HG02588 (cell line): ENCODE data around the gene DYRK1B.
A peak's percentile ranks its signal among the peaks of the same experiment; 100 is the strongest.

ENCODE experiments used
- ATAC-seq: cut with Tn5 transposase; IDR thresholded peaks from one replicate; pipeline ENCODE4 v1.9.1; 2021; ENCODE audit warnings: mild to moderate bottlenecking, moderate library complexity; ENCODE audit not compliant: unreplicated experiment

Gene DYRK1B

DNA sequence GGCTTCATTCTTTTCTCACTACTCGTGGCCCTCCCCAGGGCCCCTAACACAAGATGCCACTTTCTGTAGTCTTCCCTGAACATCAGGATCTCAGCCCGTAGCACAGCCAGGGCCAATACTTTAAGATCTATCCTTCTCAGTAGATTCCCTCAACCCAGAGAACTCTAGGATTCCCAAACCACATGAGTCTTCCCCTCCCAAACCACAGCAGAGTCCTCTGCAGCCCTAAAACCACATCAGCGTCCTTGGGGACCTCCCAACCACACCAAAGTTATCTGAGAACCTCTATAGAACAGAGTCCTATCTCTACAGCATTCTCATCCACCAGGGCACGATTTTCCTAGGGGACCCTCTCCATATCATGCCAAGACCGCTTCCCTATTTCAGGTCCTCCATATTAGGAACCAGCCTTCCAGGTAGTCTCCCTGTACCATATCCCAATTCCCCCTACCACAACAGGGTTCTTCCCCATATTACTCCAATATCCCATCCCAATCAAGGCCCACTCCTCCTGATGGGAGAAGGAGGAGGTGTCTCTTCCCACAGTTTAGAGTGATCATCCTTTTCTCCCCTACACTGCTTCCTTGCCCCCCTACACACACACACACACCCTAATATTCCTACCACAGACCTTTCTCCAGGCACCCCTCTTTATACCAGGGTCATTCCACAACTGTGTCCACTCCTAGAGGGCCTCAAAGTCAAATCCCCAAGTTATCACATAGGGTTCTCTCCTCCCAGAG is 1.4 kb downstream of the DYRK1B start:
- no peak for ATAC-seq

- ATAC-seq, result no peak
Observed at GRCh38 chr19:39831679-39832078, 2.3 kb downstream of the DYRK1B start.

DNA sequence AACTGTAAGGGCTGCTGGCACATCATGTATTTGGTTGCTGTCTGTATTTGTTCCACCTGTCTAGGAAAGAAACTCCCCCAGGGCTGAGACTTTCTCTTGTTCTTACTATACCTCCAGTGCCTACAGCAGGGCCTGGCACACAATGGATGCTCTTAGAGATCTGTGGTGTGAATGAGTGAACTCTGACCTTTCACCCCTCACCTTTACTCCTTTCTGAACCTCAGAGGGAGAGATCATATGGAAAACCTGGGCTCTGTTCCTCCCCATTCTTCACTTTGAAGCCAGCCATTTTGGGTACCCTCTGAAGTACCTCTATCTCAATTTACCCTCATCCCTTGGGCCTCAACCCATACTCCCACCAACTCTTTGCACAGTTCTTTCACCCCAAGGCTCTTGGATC is 3.1 kb downstream of the DYRK1B start:
- ATAC-seq, result no peak

DNA sequence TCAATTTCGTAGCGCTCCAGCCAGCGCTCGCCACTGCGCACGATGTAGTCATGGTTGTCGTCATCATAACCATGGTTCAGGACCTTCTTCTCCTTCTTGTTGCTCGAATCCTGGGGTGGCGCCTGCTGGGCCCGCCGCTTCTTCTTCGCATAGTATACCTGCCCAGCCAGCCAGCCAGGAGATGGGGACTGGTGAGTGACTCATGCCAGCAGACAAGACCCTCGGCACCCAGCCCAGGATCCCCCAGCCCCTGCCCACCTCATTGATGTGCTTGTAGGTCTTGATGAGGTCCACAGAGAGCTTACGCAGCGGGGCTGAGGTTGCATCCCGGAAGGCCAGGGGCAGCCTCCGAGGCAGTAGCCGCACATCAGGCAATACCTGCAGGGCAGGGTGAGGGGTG is 3.6 kb downstream of the DYRK1B start:
- ATAC-seq, result no peak

GRCh38 chr19:39829702-39830275 is 4.2 kb downstream of the DYRK1B start:
- ATAC-seq, result no peak

DNA sequence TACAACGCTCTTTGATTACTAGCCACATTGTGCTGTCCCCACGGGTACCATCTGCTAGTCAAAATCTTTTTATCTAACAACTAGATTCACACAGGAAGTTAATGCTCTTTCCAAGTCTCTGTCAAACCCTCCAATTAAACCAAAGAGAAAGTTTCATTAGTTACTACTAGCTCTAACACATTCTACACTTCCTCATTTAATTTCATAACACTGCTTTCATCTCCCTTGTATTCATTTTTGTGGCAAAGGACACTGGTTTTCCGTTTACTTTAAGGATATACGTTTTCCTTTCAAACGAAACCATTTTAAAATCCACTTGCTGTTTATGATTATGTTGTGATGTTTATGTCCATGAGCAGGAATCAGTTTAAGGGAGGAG is 5.3 kb downstream of the DYRK1B start:
- no peak for ATAC-seq

- ATAC-seq, result no peak
Observed at GRCh38 chr19:39828015-39828653, 5.8 kb downstream of the DYRK1B start.

GRCh38 chr19:39827216-39827615 is 6.7 kb downstream of the DYRK1B start:
- no peak for ATAC-seq

GRCh38 chr19:39826311-39826945 is 7.5 kb downstream of the DYRK1B start:
- ATAC-seq, result no peak

GRCh38 chr19:39825531-39826076 is 8.4 kb downstream of the DYRK1B start:
- no peak for ATAC-seq

- no peak for ATAC-seq
Observed at GRCh38 chr19:39825093-39825463, 8.9 kb downstream of the DYRK1B start.

- ATAC-seq, result peak; percentile 81
Observed at GRCh38 chr19:39824143-39825092, 9.5 kb downstream of the DYRK1B start.

DNA sequence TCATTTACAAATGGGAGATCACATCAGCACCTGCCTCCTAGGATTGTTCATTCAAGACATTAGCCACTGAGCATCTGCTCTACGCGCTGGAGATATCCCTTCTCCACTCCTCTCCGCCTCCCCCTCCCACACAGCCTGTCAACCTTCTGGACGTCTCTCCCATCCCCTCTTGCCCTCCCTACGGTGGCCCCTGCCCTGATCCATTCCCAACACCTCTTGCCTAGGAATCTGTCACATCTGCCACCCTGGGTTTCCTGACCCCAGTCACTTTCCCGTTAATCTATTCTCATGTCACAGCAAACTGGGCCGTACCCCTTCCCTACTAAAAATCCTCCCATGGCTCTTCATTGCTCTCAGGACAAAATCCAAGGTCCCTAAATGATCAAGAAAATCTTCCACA is 10.3 kb downstream of the DYRK1B start:
- no peak for ATAC-seq

GRCh38 chr19:39820696-39821095 is 13.3 kb downstream of the DYRK1B start:
- ATAC-seq, result no peak

GRCh38 chr19:39819786-39820185 is 14.2 kb downstream of the DYRK1B start:
- no peak for ATAC-seq

DNA sequence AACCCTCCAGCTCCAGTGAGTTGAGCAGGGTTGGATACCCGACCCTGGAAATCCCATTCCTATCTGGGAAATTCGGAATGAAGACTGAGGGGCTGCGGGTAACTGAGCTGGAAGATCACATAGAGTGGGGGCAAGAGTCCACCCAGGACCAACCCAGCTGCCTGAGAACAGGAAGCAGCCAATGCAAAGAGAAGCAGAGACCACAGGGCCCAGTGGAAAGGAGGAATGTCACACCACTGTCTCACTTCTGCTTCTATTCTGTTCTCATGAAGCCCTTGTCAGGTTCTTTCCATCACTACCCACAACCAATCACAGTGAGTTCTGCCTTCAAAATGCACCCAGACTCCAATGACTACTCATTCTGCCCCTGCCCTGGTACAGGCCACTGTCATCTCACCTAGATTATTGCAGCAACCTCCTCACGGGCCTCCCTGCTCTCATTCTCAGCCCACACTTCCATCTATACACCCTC is 15.3 kb downstream of the DYRK1B start:
- ATAC-seq, result no peak

GRCh38 chr19:39817888-39818561 is 15.9 kb downstream of the DYRK1B start:
- ATAC-seq, result no peak

- ATAC-seq, result no peak
Observed at GRCh38 chr19:39816287-39817048, 17.5 kb downstream of the DYRK1B start.

GRCh38 chr19:39814595-39814994 is 19.4 kb downstream of the DYRK1B start:
- ATAC-seq, result no peak
